HG03025 (cell line): Measurements from ENCODE around the gene RECK.
"Not testable (repeated sequence)": the region's sequence is repeated elsewhere in the genome, so short reads cannot be mapped to it uniquely, and the experiment has no call there.

Experiments
- ATAC-seq: cut with Tn5 transposase; IDR thresholded peaks from one replicate; pipeline ENCODE4 v1.9.1; 2021; ENCODE audit warnings: mild to moderate bottlenecking, moderate library complexity; ENCODE audit not compliant: unreplicated experiment, low FRiP score

The RECK gene

GRCh38 chr9:36110434-36110833, 73.7 kb downstream of the RECK start:
- ATAC-seq = no peak

GRCh38 chr9:36112516-36112915, 75.8 kb downstream of the RECK start:
- ATAC-seq = no peak

- ATAC-seq = no peak
These were observed 77.3 kb downstream of the RECK start for GRCh38 chr9:36113999-36114398.

GRCh38 chr9:36116593-36116992, 79.9 kb downstream of the RECK start:
- no peak for ATAC-seq

GRCh38 chr9:36118201-36118600, 81.5 kb downstream of the RECK start:
- ATAC-seq = no peak

- no peak for ATAC-seq
These were observed 82.0 kb downstream of the RECK start for GRCh38 chr9:36118706-36119105.

GRCh38 chr9:36119476-36119875, 82.8 kb downstream of the RECK start:
- ATAC-seq = no peak

GRCh38 chr9:36120705-36121104, 84.0 kb downstream of the RECK start:
- no peak for ATAC-seq

GRCh38 chr9:36121971-36122370, 85.3 kb downstream of the RECK start:
- ATAC-seq = no peak

- ATAC-seq = no peak
These were observed 86.8 kb downstream of the RECK start for GRCh38 chr9:36123515-36123914.

- no peak for ATAC-seq
These were observed 88.5 kb downstream of the RECK start for GRCh38 chr9:36125062-36125855.

GRCh38 chr9:36126016-36126730, 89.5 kb downstream of the RECK start:
- ATAC-seq = no peak

- ATAC-seq = no peak
These were observed 91.0 kb downstream of the RECK start for GRCh38 chr9:36127652-36128244.

GRCh38 chr9:36128349-36128748, 91.6 kb downstream of the RECK start:
- no peak for ATAC-seq

- ATAC-seq = no peak
These were observed 92.4 kb downstream of the RECK start for GRCh38 chr9:36129139-36129538.

- ATAC-seq = not testable (repeated sequence)
These were observed 95.0 kb downstream of the RECK start for GRCh38 chr9:36131666-36132065.

GRCh38 chr9:36132086-36132485, 95.4 kb downstream of the RECK start:
- no peak for ATAC-seq

GRCh38 chr9:36134761-36135505, 98.2 kb downstream of the RECK start:
- no peak for ATAC-seq

GRCh38 chr9:36135741-36136271, 99.1 kb downstream of the RECK start:
- ATAC-seq = no peak

GRCh38 chr9:36136272-36136893, 99.7 kb downstream of the RECK start, which contains the start of gene GLIPR2:
TSS of gene GLIPR2 (plus strand) at chr9:36136733. CDS start at chr9:36136779, 46 bp downstream.
- peak; percentile 90 for ATAC-seq
